Measurements from ENCODE around the gene NLGN1.

- TF ChIP-seq, protein P1, sequence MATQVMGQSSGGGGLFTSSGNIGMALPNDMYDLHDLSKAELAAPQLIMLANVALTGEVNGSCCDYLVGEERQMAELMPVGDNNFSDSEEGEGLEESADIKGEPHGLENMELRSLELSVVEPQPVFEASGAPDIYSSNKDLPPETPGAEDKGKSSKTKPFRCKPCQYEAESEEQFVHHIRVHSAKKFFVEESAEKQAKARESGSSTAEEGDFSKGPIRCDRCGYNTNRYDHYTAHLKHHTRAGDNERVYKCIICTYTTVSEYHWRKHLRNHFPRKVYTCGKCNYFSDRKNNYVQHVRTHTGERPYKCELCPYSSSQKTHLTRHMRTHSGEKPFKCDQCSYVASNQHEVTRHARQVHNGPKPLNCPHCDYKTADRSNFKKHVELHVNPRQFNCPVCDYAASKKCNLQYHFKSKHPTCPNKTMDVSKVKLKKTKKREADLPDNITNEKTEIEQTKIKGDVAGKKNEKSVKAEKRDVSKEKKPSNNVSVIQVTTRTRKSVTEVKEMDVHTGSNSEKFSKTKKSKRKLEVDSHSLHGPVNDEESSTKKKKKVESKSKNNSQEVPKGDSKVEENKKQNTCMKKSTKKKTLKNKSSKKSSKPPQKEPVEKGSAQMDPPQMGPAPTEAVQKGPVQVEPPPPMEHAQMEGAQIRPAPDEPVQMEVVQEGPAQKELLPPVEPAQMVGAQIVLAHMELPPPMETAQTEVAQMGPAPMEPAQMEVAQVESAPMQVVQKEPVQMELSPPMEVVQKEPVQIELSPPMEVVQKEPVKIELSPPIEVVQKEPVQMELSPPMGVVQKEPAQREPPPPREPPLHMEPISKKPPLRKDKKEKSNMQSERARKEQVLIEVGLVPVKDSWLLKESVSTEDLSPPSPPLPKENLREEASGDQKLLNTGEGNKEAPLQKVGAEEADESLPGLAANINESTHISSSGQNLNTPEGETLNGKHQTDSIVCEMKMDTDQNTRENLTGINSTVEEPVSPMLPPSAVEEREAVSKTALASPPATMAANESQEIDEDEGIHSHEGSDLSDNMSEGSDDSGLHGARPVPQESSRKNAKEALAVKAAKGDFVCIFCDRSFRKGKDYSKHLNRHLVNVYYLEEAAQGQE (IDR thresholded peaks at IDR 0.05; ENCODE audit: borderline replicate concordance): no peak
- TF ChIP-seq, protein P2, sequence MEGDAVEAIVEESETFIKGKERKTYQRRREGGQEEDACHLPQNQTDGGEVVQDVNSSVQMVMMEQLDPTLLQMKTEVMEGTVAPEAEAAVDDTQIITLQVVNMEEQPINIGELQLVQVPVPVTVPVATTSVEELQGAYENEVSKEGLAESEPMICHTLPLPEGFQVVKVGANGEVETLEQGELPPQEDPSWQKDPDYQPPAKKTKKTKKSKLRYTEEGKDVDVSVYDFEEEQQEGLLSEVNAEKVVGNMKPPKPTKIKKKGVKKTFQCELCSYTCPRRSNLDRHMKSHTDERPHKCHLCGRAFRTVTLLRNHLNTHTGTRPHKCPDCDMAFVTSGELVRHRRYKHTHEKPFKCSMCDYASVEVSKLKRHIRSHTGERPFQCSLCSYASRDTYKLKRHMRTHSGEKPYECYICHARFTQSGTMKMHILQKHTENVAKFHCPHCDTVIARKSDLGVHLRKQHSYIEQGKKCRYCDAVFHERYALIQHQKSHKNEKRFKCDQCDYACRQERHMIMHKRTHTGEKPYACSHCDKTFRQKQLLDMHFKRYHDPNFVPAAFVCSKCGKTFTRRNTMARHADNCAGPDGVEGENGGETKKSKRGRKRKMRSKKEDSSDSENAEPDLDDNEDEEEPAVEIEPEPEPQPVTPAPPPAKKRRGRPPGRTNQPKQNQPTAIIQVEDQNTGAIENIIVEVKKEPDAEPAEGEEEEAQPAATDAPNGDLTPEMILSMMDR (IDR thresholded peaks at IDR 0.05; ENCODE audit: poor library complexity, severe bottlenecking): no peak
- TF ChIP-seq SMC3 (conservative IDR thresholded peaks at IDR 0.05; ENCODE audit: poor library complexity): no peak
- no peak for TF ChIP-seq POLR2AphosphoS5 (IDR thresholded peaks at IDR 0.05)
- TF ChIP-seq RAD21 (conservative IDR thresholded peaks at IDR 0.05): no peak
Observed at GRCh38 chr3:173402656-173403055, 5.1 kb downstream of the NLGN1 start.

All from neural cell (in vitro differentiated cells).